Tibial nerve (tissue), 3 donors: ENCODE data around the gene MRPS2.

Source experiments
- EP300 ChIP-seq, 2 donors: sonication (generic); formaldehyde crosslinking; IDR thresholded peaks; one replicate each; pipeline ENCODE4 v1.6.1; 2017; ENCODE audit warnings: antibody characterized with exemption in 2 of 2, mild to moderate bottlenecking in 1 of 2
- POLR2A ChIP-seq, 2 donors: fragments of 450-650 bp; IDR thresholded peaks; one replicate each; pipeline ENCODE4 v1.6.1; 2017; ENCODE audit warnings: antibody characterized with exemption in 2 of 2, mild to moderate bottlenecking in 2 of 2, moderate library complexity in 2 of 2

GRCh38 chr9:135503371-135504261 lies 3.1 kb downstream of the MRPS2 start:
- TF ChIP-seq EP300 (IDR thresholded peaks at IDR 0.05) (no peak), POLR2A (IDR thresholded peaks at IDR 0.05) (no peak)
